DOHH2 (cell line): ENCODE results near the gene SPTSSA.

ENCODE experiments used
- H3F3A ChIP-seq: fragments of 200-600 bp; sonication (generic), shearing (Covaris generic); 2 replicates; pipeline ENCODE4 v1.6.0; 2016; ENCODE audit warnings: antibody characterized with exemption, mild to moderate bottlenecking; ENCODE audit not compliant: control insufficient read depth, insufficient read depth
- H3K27ac ChIP-seq: fragments of 200-600 bp; sonication (generic); 2 replicates; pipeline ENCODE4 v1.5.1; 2014; ENCODE audit warnings: low read depth, mild to moderate bottlenecking, low read length, moderate library complexity
- H3K27me3 ChIP-seq: fragments of 200-600 bp; sonication (generic); 2 replicates; pipeline ENCODE4 v1.6.1; 2014; ENCODE audit warnings: mild to moderate bottlenecking, low read length, mixed read lengths; ENCODE audit not compliant: control insufficient read depth
- H3K36me3 ChIP-seq: fragments of 200-600 bp; sonication (generic); 2 replicates; pipeline ENCODE4 v1.6.1; 2014; ENCODE audit warnings: mild to moderate bottlenecking, low read length, moderate library complexity, mixed read lengths; ENCODE audit not compliant: control insufficient read depth
- H3K4me1 ChIP-seq: fragments of 200-600 bp; sonication (generic); 2 replicates; pipeline ENCODE4 v1.6.1; 2014; ENCODE audit warnings: mild to moderate bottlenecking, low read length, mixed read lengths; ENCODE audit not compliant: control insufficient read depth
- H3K4me2 ChIP-seq: fragments of 200-600 bp; sonication (generic); 2 replicates; pipeline ENCODE4 v1.6.0; 2014; ENCODE audit warnings: mild to moderate bottlenecking, low read length, moderate library complexity
- H3K4me3 ChIP-seq: fragments of 200-600 bp; sonication (generic); 2 replicates; pipeline ENCODE4 v1.5.1; 2014; ENCODE audit warnings: mild to moderate bottlenecking, low read length, mixed read lengths
- H3K79me2 ChIP-seq: fragments of 200-600 bp; sonication (generic); 2 replicates; pipeline ENCODE4 v1.6.1; 2014; ENCODE audit warnings: mild to moderate bottlenecking, low read length, mixed read lengths; ENCODE audit not compliant: control insufficient read depth
- H3K9me2 ChIP-seq: fragments of 200-600 bp; sonication (generic); replicated peaks from 2 replicates; pipeline ENCODE4 v1.6.1; 2014; ENCODE audit warnings: mild to moderate bottlenecking, low read length, mixed read lengths; ENCODE audit not compliant: control insufficient read depth
- H3K9me3 ChIP-seq: fragments of 200-600 bp; sonication (generic); 2 replicates; pipeline ENCODE4 v1.6.1; 2014; ENCODE audit warnings: antibody characterized with exemption, low read length, mixed read lengths; ENCODE audit not compliant: control insufficient read depth, insufficient read depth
- H4K20me1 ChIP-seq: fragments of 200-600 bp; sonication (generic); 2 replicates; pipeline ENCODE4 v1.6.0; 2014; ENCODE audit warnings: low read depth, mild to moderate bottlenecking, antibody characterized with exemption, low read length, moderate library complexity; ENCODE audit not compliant: control insufficient read depth, insufficient read depth
- CTCF ChIP-seq: fragments of 200-600 bp; sonication (generic); IDR thresholded peaks from one replicate; pipeline ENCODE4 v1.5.1; 2014; ENCODE audit warnings: antibody characterized with exemption, mild to moderate bottlenecking, low read depth, low read length; ENCODE audit not compliant: poor library complexity, severe bottlenecking
- EZH2phosphoT487 ChIP-seq: fragments of 200-600 bp; sonication (generic); IDR thresholded peaks from 2 replicates; pipeline ENCODE4 v1.6.1; 2017; ENCODE audit warnings: borderline replicate concordance, mild to moderate bottlenecking, antibody characterized with exemption, low read length, moderate library complexity, mixed read lengths

The SPTSSA gene

GRCh38 chr14:34502545-34503225, 40.6 kb upstream of the SPTSSA start:
- Histone ChIP-seq H3K4me3 (no peak overlapping the region), H3K4me1 (peaks cover 7% of the 10 kb centered on the region), H3K27ac (no peak overlapping the region), H3K79me2 (no peaks in the 10 kb centered on the region), H3K4me2 (no peak overlapping the region), H4K20me1 (no peaks in the 10 kb centered on the region), H3K27me3 (no peaks in the 10 kb centered on the region), H3F3A (no peaks in the 10 kb centered on the region), H3K9me2 (no peaks in the 10 kb centered on the region), H3K9me3 (no peaks in the 10 kb centered on the region), H3K36me3 (no peaks in the 10 kb centered on the region)
- TF ChIP-seq EZH2phosphoT487: no peak
- no peak for TF ChIP-seq CTCF

- Histone ChIP-seq H3K9me2 (no peaks in the 10 kb centered on the region), H3K9me3 (no peaks in the 10 kb centered on the region), H4K20me1 (no peaks in the 10 kb centered on the region), H3K27ac (no peak overlapping the region), H3K4me3 (no peak overlapping the region), H3K4me2 (no peak overlapping the region), H3F3A (no peaks in the 10 kb centered on the region), H3K27me3 (no peaks in the 10 kb centered on the region), H3K4me1 (peaks cover 7% of the 10 kb centered on the region), H3K36me3 (no peaks in the 10 kb centered on the region), H3K79me2 (no peaks in the 10 kb centered on the region)
- TF ChIP-seq EZH2phosphoT487: no peak
Measured at GRCh38 chr14:34502001-34502400, 40.0 kb upstream of the SPTSSA start.

GRCh38 chr14:34501004-34501580, 39.1 kb upstream of the SPTSSA start:
- peaks cover 7% of the 10 kb centered on the region for H3K4me1 ChIP-seq
- TF ChIP-seq EZH2phosphoT487 (no peak), CTCF (no peak)
- no peaks in the 10 kb centered on the region for H3F3A ChIP-seq
- H3K9me3 ChIP-seq: no peaks in the 10 kb centered on the region
- no peak overlapping the region for H3K27ac ChIP-seq
- H3K27me3 ChIP-seq: no peaks in the 10 kb centered on the region
- H3K4me2 ChIP-seq: no peak overlapping the region
- no peaks in the 10 kb centered on the region for H3K36me3 ChIP-seq
- no peaks in the 10 kb centered on the region for H3K79me2 ChIP-seq
- H3K4me3 ChIP-seq: no peak overlapping the region
- H3K9me2 ChIP-seq: no peaks in the 10 kb centered on the region
- H4K20me1 ChIP-seq: no peaks in the 10 kb centered on the region

- Histone ChIP-seq H3K4me2 (no peak overlapping the region), H3K79me2 (no peaks in the 10 kb centered on the region), H3K9me2 (no peaks in the 10 kb centered on the region), H3K27me3 (no peaks in the 10 kb centered on the region), H4K20me1 (no peaks in the 10 kb centered on the region), H3K4me1 (peaks cover 7% of the 10 kb centered on the region), H3K4me3 (no peak overlapping the region), H3K27ac (no peak overlapping the region), H3F3A (no peaks in the 10 kb centered on the region), H3K9me3 (no peaks in the 10 kb centered on the region), H3K36me3 (no peaks in the 10 kb centered on the region)
- TF ChIP-seq EZH2phosphoT487 (no peak), CTCF (peak; percentile 45)
Measured at GRCh38 chr14:34498684-34499412, 36.8 kb upstream of the SPTSSA start.
